Stimulated activated naive CD8-positive, alpha-beta T cell treated with anti-CD3 and anti-CD28 coated beads, Interleukin-15, amount 100 ng/mL, for 72 hours (primary cell): ENCODE results near the gene UBXN11.

Source experiments
- ATAC-seq: fragments of 150-1000 bp; cut with Tn5 transposase; 2 replicates; pipeline ENCODE4 v1.10.0; 2021; ENCODE audit warnings: mild to moderate bottlenecking, moderate library complexity
- DNase-seq, 2 donors: peaks; one replicate each; pipeline ENCODE4 v3.0.0; 2021 to 2022
- H3K27ac Mint-ChIP-seq, 2 donors: one replicate each; pipeline ENCODE4 v1.8.0; 2022; ENCODE audit warnings: mild to moderate bottlenecking in 2 of 2, mixed read lengths in 2 of 2, moderate library complexity in 2 of 2
- H3K27me3 Mint-ChIP-seq: one replicate; pipeline ENCODE4 v1.8.0; 2022; ENCODE audit warnings: mixed read lengths
- H3K4me1 Mint-ChIP-seq: one replicate; pipeline ENCODE4 v1.8.0; 2022; ENCODE audit warnings: mild to moderate bottlenecking, mixed read lengths
- H3K4me3 Mint-ChIP-seq, 2 donors: one replicate each; pipeline ENCODE4 v1.8.0; 2022; ENCODE audit warnings: mild to moderate bottlenecking in 2 of 2, mixed read lengths in 2 of 2, moderate library complexity in 1 of 2
- H3K9me3 Mint-ChIP-seq, 2 donors: one replicate each; pipeline ENCODE4 v1.8.0; 2022; ENCODE audit warnings: mixed read lengths in 2 of 2

The UBXN11 gene

GRCh38 chr1:26306290-26307229, at the start of gene UBXN11:
UBXN11 (minus strand) TSS chr1:26306636; CDS start chr1:26302883, 3,753 bp downstream.
- H3K27ac Mint-ChIP-seq, result peak within 1 kb of the TSS; percentile 93 to 96
- peak; percentile 98 for ATAC-seq
- peak; percentile 86 to 94 for DNase-seq
- H3K4me1 Mint-ChIP-seq, result peaks cover 45% of the 10 kb centered on the region
- no peaks in the 10 kb centered on the region for H3K9me3 Mint-ChIP-seq
- no peaks in the 10 kb centered on the region for H3K27me3 Mint-ChIP-seq
- H3K4me3 Mint-ChIP-seq, result peak within 1 kb of the TSS; percentile 98 to 99

- no peak overlapping the region for H3K27ac Mint-ChIP-seq
- H3K4me3 Mint-ChIP-seq, result no peak overlapping the region
- DNase-seq, result no peak
- H3K27me3 Mint-ChIP-seq, result peaks cover 25% of the 10 kb centered on the region
- peaks cover 41% of the 10 kb centered on the region for H3K4me1 Mint-ChIP-seq
- ATAC-seq, result no peak
- no peaks in the 10 kb centered on the region for H3K9me3 Mint-ChIP-seq
Measured at GRCh38 chr1:26356106-26356505, 49.7 kb upstream of the UBXN11 start.

- Mint-ChIP-seq H3K4me1 (peaks cover 30% of the 10 kb centered on the region), H3K9me3 (no peaks in the 10 kb centered on the region), H3K27me3 (peaks cover 14% of the 10 kb centered on the region), H3K27ac (no peak overlapping the region), H3K4me3 (no peak overlapping the region)
- DNase-seq (no peak), ATAC-seq (no peak)
Measured at GRCh38 chr1:26354972-26355371, 48.5 kb upstream of the UBXN11 start.

- Mint-ChIP-seq H3K27me3 (peaks cover 7% of the 10 kb centered on the region), H3K9me3 (no peaks in the 10 kb centered on the region), H3K4me3 (no peak within 1 kb of the TSS), H3K4me1 (peaks cover 22% of the 10 kb centered on the region), H3K27ac (peak within 1 kb of the TSS; percentile 8 to 72)
- ATAC-seq (no peak), DNase-seq (no peak)
Measured at GRCh38 chr1:26353976-26354820, 47.8 kb upstream of the UBXN11 start, which contains the start of gene CRYBG2. CRYBG2 (minus strand) TSS chr1:26354130; CDS start chr1:26346657, 7,473 bp downstream.

GRCh38 chr1:26353210-26353859, 46.9 kb upstream of the UBXN11 start:
- H3K4me3 Mint-ChIP-seq, result no peak overlapping the region
- H3K27me3 Mint-ChIP-seq, result peaks cover 7% of the 10 kb centered on the region
- H3K4me1 Mint-ChIP-seq, result peaks cover 14% of the 10 kb centered on the region
- no peaks in the 10 kb centered on the region for H3K9me3 Mint-ChIP-seq
- no peak for DNase-seq
- H3K27ac Mint-ChIP-seq, result peak overlapping the region; percentile 8 to 72
- ATAC-seq, result no peak

GRCh38 chr1:26352338-26352679, 45.9 kb upstream of the UBXN11 start:
- H3K4me1 Mint-ChIP-seq, result peaks cover 5% of the 10 kb centered on the region
- ATAC-seq (no peak), DNase-seq (no peak)
- no peak overlapping the region for H3K4me3 Mint-ChIP-seq
- no peak overlapping the region for H3K27ac Mint-ChIP-seq
- no peaks in the 10 kb centered on the region for H3K9me3 Mint-ChIP-seq
- H3K27me3 Mint-ChIP-seq, result peaks cover 7% of the 10 kb centered on the region

GRCh38 chr1:26351590-26352337, 45.3 kb upstream of the UBXN11 start:
- DNase-seq (no peak), ATAC-seq (no peak)
- no peaks in the 10 kb centered on the region for H3K9me3 Mint-ChIP-seq
- H3K27ac Mint-ChIP-seq, result no peak overlapping the region
- peaks cover 5% of the 10 kb centered on the region for H3K4me1 Mint-ChIP-seq
- peaks cover 7% of the 10 kb centered on the region for H3K27me3 Mint-ChIP-seq
- H3K4me3 Mint-ChIP-seq, result no peak overlapping the region

- no peak for DNase-seq
- Mint-ChIP-seq H3K4me1 (peaks cover 4% of the 10 kb centered on the region), H3K27me3 (peaks cover 5% of the 10 kb centered on the region), H3K9me3 (no peaks in the 10 kb centered on the region), H3K4me3 (no peak overlapping the region), H3K27ac (no peak overlapping the region)
- no peak for ATAC-seq
Measured at GRCh38 chr1:26350701-26351589, 44.5 kb upstream of the UBXN11 start.

- DNase-seq, result no peak
- H3K9me3 Mint-ChIP-seq, result no peaks in the 10 kb centered on the region
- H3K4me3 Mint-ChIP-seq, result no peak overlapping the region
- no peak for ATAC-seq
- H3K27me3 Mint-ChIP-seq, result no peaks in the 10 kb centered on the region
- H3K4me1 Mint-ChIP-seq, result no peaks in the 10 kb centered on the region
- no peak overlapping the region for H3K27ac Mint-ChIP-seq
Measured at GRCh38 chr1:26350343-26350700, 43.9 kb upstream of the UBXN11 start.

GRCh38 chr1:26349877-26350244, 43.4 kb upstream of the UBXN11 start:
- Mint-ChIP-seq H3K27me3 (no peaks in the 10 kb centered on the region), H3K4me1 (no peaks in the 10 kb centered on the region), H3K27ac (no peak overlapping the region), H3K9me3 (no peaks in the 10 kb centered on the region), H3K4me3 (no peak overlapping the region)
- ATAC-seq, result no peak
- no peak for DNase-seq

- DNase-seq (no peak), ATAC-seq (no peak)
- Mint-ChIP-seq H3K27me3 (no peaks in the 10 kb centered on the region), H3K4me1 (no peaks in the 10 kb centered on the region), H3K9me3 (no peaks in the 10 kb centered on the region), H3K4me3 (no peak overlapping the region), H3K27ac (no peak overlapping the region)
Measured at GRCh38 chr1:26349188-26349876, 42.9 kb upstream of the UBXN11 start.

GRCh38 chr1:26346274-26347033, 40.0 kb upstream of the UBXN11 start:
- H3K27me3 Mint-ChIP-seq, result no peaks in the 10 kb centered on the region

GRCh38 chr1:26345718-26346117, 39.3 kb upstream of the UBXN11 start:
- no peaks in the 10 kb centered on the region for H3K9me3 Mint-ChIP-seq
- H3K4me3 Mint-ChIP-seq, result no peak overlapping the region
- ATAC-seq, result no peak

More at GRCh38 chr1:26346274-26347033, 40.0 kb upstream of the UBXN11 start:
- Mint-ChIP-seq H3K4me1 (no peaks in the 10 kb centered on the region), H3K4me3 (no peak overlapping the region), H3K9me3 (no peaks in the 10 kb centered on the region), H3K27ac (no peak overlapping the region)
- DNase-seq, result no peak
- no peak for ATAC-seq

More at GRCh38 chr1:26345718-26346117, 39.3 kb upstream of the UBXN11 start:
- Mint-ChIP-seq H3K4me1 (no peaks in the 10 kb centered on the region), H3K27me3 (no peaks in the 10 kb centered on the region), H3K27ac (no peak overlapping the region)
- DNase-seq, result no peak
